ENCODE results near the gene TSHZ3. TPM values are rescaled to one million over a fixed set of nuclear protein-coding genes. Genes with fewer than 3 reads are reported as not detected.

The TSHZ3 gene
- total and polyA plus RNA-seq, 7 donors, result 0.53 to 6.7 (median 2.2) TPM

DNA sequence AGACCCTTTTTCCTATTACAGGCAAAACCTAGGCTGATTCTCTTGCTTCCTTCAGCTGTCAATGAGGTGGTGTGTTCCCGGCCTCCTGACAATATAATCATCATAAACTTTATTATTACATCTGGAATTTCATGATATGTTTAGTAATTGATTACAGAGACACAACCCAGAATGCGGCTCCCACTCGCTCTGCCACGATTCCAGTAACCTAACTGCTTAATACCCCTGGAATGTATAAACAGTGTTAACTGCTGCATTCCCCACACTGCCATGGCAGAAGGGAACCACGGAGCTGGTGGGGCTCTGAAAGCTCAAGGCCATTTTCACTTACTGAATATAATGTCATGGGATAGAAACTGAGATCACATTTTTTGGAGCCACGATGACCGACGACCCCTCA lies 17.1 kb downstream of the TSHZ3 start:
- no peaks in the 10 kb centered on the region for H3K4me1 ChIP-seq
- H3K4me3 ChIP-seq, result no peak overlapping the region
- ATAC-seq (no peak), DNase-seq (no peak)
- WGBS, 3 donors, result 59 to 72% (median 64%) methylated on average over 8 of the region's 8 CpGs
- intact Hi-C loops (cut with DNase I), result no loop called here
- TF ChIP-seq, protein P1, sequence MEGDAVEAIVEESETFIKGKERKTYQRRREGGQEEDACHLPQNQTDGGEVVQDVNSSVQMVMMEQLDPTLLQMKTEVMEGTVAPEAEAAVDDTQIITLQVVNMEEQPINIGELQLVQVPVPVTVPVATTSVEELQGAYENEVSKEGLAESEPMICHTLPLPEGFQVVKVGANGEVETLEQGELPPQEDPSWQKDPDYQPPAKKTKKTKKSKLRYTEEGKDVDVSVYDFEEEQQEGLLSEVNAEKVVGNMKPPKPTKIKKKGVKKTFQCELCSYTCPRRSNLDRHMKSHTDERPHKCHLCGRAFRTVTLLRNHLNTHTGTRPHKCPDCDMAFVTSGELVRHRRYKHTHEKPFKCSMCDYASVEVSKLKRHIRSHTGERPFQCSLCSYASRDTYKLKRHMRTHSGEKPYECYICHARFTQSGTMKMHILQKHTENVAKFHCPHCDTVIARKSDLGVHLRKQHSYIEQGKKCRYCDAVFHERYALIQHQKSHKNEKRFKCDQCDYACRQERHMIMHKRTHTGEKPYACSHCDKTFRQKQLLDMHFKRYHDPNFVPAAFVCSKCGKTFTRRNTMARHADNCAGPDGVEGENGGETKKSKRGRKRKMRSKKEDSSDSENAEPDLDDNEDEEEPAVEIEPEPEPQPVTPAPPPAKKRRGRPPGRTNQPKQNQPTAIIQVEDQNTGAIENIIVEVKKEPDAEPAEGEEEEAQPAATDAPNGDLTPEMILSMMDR (IDR thresholded peaks at IDR 0.05), result no peak
- no peaks in the 10 kb centered on the region for H3K36me3 ChIP-seq (ENCODE audit: insufficient read depth in 1 of 2, low read depth in 1 of 2)
- H3K27ac ChIP-seq, result no peak overlapping the region
- no peaks in the 10 kb centered on the region for H3K27me3 ChIP-seq (ENCODE audit: insufficient read depth in 3 of 3, low read length in 2 of 3)
- no peaks in the 10 kb centered on the region for H3K9me3 ChIP-seq

DNA sequence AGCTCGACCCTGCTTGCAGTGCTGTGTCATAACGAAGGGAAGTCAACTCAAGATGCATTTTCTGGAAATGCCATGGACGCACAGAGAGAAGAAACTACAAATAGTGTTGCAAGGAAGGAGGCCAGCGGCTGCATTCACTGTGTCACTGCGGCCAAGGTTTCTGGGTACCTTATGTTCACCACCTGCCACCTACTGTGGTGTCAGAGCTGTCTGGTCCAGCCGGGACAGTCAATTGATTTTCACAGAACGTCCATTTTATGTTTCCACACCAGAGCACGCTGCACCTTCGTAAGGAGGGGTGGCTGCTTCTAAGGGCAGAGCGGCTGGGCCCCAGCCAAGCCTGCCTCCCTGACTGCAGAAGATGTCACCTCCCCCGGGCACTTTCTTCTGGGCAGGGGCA lies 17.7 kb downstream of the TSHZ3 start:
- no peaks in the 10 kb centered on the region for H3K9me3 ChIP-seq
- no peaks in the 10 kb centered on the region for H3K36me3 ChIP-seq (ENCODE audit: insufficient read depth in 1 of 2, low read depth in 1 of 2)
- ATAC-seq (no peak), DNase-seq (no peak)
- TF ChIP-seq, protein P1 (IDR thresholded peaks at IDR 0.05), result no peak
- H3K4me3 ChIP-seq, result no peak overlapping the region
- no peaks in the 10 kb centered on the region for H3K27me3 ChIP-seq (ENCODE audit: insufficient read depth in 3 of 3, low read length in 2 of 3)
- intact Hi-C loops (cut with DNase I), result no loop called here
- WGBS, 3 donors, result 44 to 77% (median 46%) methylated on average over 11 of the region's 11 CpGs
- H3K4me1 ChIP-seq, result no peaks in the 10 kb centered on the region
- no peak overlapping the region for H3K27ac ChIP-seq

DNA sequence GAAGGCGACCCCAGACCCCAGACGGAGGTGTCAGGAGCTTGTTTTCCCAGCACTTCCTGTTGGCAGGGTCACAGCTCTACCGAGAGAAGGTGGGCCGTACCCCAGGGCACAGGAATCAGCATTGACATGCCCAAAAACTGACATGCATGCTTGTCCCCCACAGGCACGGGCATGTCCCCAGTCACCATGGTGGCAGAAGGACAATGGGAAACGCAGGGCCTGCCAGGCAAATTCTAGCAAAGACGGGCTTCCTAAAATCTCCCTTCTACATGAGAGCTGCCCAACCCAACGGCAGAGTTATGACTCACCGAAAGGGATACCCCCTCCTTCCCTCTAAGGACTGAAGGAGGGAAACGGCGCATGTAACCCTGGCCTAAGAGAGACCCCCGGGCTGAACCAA lies 18.5 kb downstream of the TSHZ3 start:
- no peak overlapping the region for H3K4me3 ChIP-seq
- no peaks in the 10 kb centered on the region for H3K27me3 ChIP-seq (ENCODE audit: insufficient read depth in 3 of 3, low read length in 2 of 3)
- ATAC-seq, result no peak
- TF ChIP-seq, protein P1 (IDR thresholded peaks at IDR 0.05), result no peak
- WGBS, 3 donors, result 54 to 70% (median 58%) methylated on average over 12 of the region's 12 CpGs
- H3K9me3 ChIP-seq, result no peaks in the 10 kb centered on the region
- DNase-seq, result no peak
- intact Hi-C loops (cut with DNase I), result no loop called here
- H3K4me1 ChIP-seq, result no peaks in the 10 kb centered on the region
- H3K36me3 ChIP-seq (ENCODE audit: insufficient read depth in 1 of 2, low read depth in 1 of 2), result no peaks in the 10 kb centered on the region
- H3K27ac ChIP-seq, result no peak overlapping the region

DNA sequence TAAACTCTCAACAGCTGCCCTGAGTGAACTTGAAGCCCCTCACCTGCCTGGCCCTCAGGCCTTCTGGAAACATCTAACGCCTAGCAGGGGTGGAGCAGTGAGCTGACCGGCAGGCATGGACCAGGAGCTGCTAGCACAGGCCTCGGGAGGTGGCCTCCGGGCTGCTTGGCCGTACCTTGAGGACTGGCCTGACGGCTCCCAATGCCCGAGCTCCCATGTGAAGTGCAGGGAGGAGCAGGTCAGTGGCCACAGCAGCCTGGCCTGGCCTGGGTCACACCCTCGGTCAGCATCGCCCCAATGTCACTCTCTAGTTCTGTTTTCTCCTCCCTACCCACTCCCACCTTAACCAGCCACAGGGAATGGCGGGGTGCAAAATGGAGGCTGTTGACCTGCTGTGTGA lies 19.0 kb downstream of the TSHZ3 start:
- Histone ChIP-seq H3K36me3 (ENCODE audit: insufficient read depth in 1 of 2, low read depth in 1 of 2) (no peaks in the 10 kb centered on the region), H3K4me3 (no peak overlapping the region), H3K9me3 (no peaks in the 10 kb centered on the region), H3K27ac (no peak overlapping the region), H3K4me1 (no peaks in the 10 kb centered on the region), H3K27me3 (ENCODE audit: insufficient read depth in 3 of 3, low read length in 2 of 3) (no peaks in the 10 kb centered on the region)
- DNase-seq (no peak), ATAC-seq (no peak)
- intact Hi-C loops (cut with DNase I), result no loop called here
- TF ChIP-seq, protein P1 (IDR thresholded peaks at IDR 0.05), result no peak
- WGBS, 3 donors, result 84 to 89% (median 87%) methylated on average over 10 of the region's 10 CpGs

DNA sequence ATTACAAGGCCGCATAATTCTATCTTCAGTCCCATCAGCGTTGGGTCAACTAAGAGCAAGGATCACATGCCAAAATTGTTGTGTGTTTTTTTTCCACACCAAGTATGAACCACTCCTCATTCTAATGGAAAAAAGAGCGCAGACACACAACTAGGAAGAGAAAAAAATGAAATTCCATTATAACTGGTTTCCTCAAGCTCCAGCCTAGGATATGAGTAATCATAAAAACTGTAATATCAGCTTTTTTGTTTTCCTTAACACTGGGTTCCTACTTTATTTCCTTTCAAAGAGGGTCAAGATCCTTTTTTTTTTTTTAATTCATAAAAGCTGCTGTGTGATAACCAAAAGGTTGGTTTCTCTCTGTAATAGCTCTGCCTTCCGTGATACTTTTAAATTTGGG lies 19.4 kb downstream of the TSHZ3 start:
- Histone ChIP-seq H3K9me3 (no peaks in the 10 kb centered on the region), H3K36me3 (ENCODE audit: insufficient read depth in 1 of 2, low read depth in 1 of 2) (no peaks in the 10 kb centered on the region), H3K4me3 (no peak overlapping the region), H3K27ac (no peak overlapping the region), H3K27me3 (ENCODE audit: insufficient read depth in 3 of 3, low read length in 2 of 3) (no peaks in the 10 kb centered on the region), H3K4me1 (no peaks in the 10 kb centered on the region)
- TF ChIP-seq, protein P1 (IDR thresholded peaks at IDR 0.05), result no peak
- DNase-seq (no peak), ATAC-seq (no peak)
- intact Hi-C loops (cut with DNase I), result no loop called here
- 54 to 65% (median 56%) methylated on average over 4 of the region's 4 CpGs for WGBS, 3 donors

Measured in psoas muscle (tissue), 8 donors.